Spleen (tissue), 7 donors: Measurements from ENCODE around the gene GSE1.

Experiments
- POLR2AphosphoS5 ChIP-seq, 3 donors: sonication (generic); formaldehyde crosslinking; IDR thresholded peaks; one replicate each; pipeline ENCODE4 v1.5.1; 2017; ENCODE audit warnings: antibody characterized with exemption in 3 of 3
- TF ChIP-seq, protein P1 (sequence below), 11 experiments: fragments of 200-600 bp in 7 of 11; fragments of 450-650 bp in 4 of 11; sonication (generic) in 4 of 11; IDR thresholded peaks in 8 of 11; conservative IDR thresholded peaks in 3 of 11; 1 replicate in 7 of 11; 2 replicates in 4 of 11; pipeline versions ENCODE4 v1.4.0 to v1.8.0; 2016 to 2021; ENCODE audit warnings: antibody characterized with exemption in 11 of 11, inconsistent platforms in 4 of 11, mild to moderate bottlenecking in 1 of 11
- donor health status: DM: no; HTN: no; CAD: no; lungs with moderate emphysema.
- donor health status: DM: no; HTN: no; CAD: no.
- donor health status: DM: no; HTN: no; CAD: no.

DNA sequence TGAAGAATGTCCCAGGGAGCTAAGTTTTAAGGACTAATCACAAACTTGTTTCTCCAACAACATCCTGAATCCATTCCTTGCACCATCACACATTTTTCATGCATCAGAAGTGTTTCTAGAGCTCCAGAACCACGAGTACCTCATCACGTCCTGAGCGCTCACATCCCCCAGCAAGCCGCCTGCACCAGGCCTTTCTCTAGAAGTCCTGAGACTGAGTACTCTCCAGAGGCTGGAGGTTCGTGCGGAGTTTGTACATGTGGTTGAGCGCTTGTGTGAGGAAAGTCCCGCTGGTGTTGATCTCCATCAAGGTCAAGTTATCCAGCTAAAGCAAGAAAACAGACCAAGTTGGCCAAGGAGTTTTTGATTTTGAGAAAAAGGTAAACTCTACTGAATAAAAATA is 64.9 kb downstream of the GSE1 start:
- TF ChIP-seq, protein P1, sequence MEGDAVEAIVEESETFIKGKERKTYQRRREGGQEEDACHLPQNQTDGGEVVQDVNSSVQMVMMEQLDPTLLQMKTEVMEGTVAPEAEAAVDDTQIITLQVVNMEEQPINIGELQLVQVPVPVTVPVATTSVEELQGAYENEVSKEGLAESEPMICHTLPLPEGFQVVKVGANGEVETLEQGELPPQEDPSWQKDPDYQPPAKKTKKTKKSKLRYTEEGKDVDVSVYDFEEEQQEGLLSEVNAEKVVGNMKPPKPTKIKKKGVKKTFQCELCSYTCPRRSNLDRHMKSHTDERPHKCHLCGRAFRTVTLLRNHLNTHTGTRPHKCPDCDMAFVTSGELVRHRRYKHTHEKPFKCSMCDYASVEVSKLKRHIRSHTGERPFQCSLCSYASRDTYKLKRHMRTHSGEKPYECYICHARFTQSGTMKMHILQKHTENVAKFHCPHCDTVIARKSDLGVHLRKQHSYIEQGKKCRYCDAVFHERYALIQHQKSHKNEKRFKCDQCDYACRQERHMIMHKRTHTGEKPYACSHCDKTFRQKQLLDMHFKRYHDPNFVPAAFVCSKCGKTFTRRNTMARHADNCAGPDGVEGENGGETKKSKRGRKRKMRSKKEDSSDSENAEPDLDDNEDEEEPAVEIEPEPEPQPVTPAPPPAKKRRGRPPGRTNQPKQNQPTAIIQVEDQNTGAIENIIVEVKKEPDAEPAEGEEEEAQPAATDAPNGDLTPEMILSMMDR (IDR thresholded peaks at IDR 0.05 in 8 of 11, conservative IDR thresholded peaks at IDR 0.05 in 3 of 11): no peak
- TF ChIP-seq POLR2AphosphoS5 (IDR thresholded peaks at IDR 0.05): no peak
